Subcutaneous abdominal adipose tissue (tissue), 5 donors: ENCODE results near the gene HSPH1.
"Not testable (repeated sequence)": the region's sequence is repeated elsewhere in the genome, so short reads cannot be mapped to it uniquely, and the experiment has no call there.

Experiments used
- H3K27ac ChIP-seq: one replicate; pipeline ENCODE4 v1.7.0; 2013; ENCODE audit warnings: low read depth, mild to moderate bottlenecking, inconsistent platforms, low read length, moderate library complexity
- H3K27me3 ChIP-seq, 5 donors: one replicate each; pipeline ENCODE4 v1.7.0; 2013; ENCODE audit warnings: low read length in 5 of 5, inconsistent platforms in 1 of 5; ENCODE audit not compliant: control insufficient read depth in 5 of 5, insufficient read depth in 4 of 5
- H3K36me3 ChIP-seq, 5 donors: one replicate each; pipeline ENCODE4 v1.7.0; 2013; ENCODE audit warnings: low read length in 5 of 5; ENCODE audit not compliant: control insufficient read depth in 5 of 5, insufficient read depth in 5 of 5
- H3K4me1 ChIP-seq, 5 donors: one replicate each; pipeline ENCODE4 v1.7.0; 2013; ENCODE audit warnings: low read length in 5 of 5, mild to moderate bottlenecking in 3 of 5, moderate library complexity in 1 of 5; ENCODE audit not compliant: control insufficient read depth in 5 of 5, insufficient read depth in 5 of 5
- H3K4me3 ChIP-seq, 5 donors: one replicate each; pipeline ENCODE4 v1.7.0; 2013; ENCODE audit warnings: low read length in 5 of 5, low read depth in 1 of 5
- H3K9ac ChIP-seq, 5 donors: one replicate each; pipeline ENCODE4 v1.7.0; 2013; ENCODE audit warnings: low read length in 5 of 5, mild to moderate bottlenecking in 4 of 5, moderate library complexity in 3 of 5
- H3K9me3 ChIP-seq, 5 donors: one replicate each; pipeline ENCODE4 v1.7.0; 2013; ENCODE audit warnings: low read length in 5 of 5; ENCODE audit not compliant: control insufficient read depth in 5 of 5
- donor health status: healthy.
- donor health status: healthy.
- donor health status: healthy.
- donor health status: healthy.
- donor health status: healthy.

HSPH1 gene

DNA sequence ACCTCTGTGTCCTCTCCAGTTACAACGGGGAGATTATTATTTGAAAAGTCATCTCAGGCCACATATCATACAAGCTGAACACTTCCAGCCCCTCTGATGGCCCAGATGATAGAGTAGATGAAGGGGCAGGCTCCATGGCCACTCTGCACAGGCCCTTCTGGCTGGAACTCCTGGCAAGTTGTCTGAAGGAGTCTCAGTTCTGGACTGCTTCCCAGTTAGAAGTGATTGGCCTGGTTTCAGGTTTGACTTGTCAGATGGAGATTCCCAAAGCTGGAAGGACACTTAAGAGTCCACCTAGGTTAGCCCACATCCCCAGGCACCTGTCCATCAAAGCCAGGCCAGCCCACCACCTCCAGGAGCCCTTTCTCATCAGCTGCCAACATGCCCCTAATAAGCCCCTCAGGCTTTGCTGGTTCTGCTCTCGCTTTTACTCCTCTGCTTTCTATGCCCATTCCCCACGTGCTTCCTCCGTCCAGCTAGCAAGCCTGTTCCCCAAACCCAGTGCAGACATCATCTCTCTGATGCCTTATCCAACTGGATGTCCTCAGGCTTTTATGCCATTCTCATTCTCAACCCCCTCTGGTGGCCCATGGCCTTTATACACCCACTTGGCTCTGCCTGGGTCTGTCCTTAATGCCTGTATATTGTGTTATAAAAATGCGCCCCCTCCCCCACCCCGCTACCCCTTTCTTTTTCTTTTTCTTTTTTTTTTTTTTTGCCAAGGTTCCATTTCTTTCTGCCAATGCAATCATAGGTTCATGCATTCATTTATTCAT, 56.5 kb downstream of the HSPH1 start:
- Histone ChIP-seq H3K27ac (no peak overlapping the region), H3K4me1 (peaks cover 0 to under 1% (median 0%) of the 10 kb centered on the region in 5 donors), H3K9ac (no peak overlapping the region), H3K36me3 (no peaks in the 10 kb centered on the region), H3K4me3 (no peak overlapping the region), H3K9me3 (no peaks in the 10 kb centered on the region), H3K27me3 (peaks cover 14 to 40% (median 26%) of the 10 kb centered on the region in 5 donors)

DNA sequence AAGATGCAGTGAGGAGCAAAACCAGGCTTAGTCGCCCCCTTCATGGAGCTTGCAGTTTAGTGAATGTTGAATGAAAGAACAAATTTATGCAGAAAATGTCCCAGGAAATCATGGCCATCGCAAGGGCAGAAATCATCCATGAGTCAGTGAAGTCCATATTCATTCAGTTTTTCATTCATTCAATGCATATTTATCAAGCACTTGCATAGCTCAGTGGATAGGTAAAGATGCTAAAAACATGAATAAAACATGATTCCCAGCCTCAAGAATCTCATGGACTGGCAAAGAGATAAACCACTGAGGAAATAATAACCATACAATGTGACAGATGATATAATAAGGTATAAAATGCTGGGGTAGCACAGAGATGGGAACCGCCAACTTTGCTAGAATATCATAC, 58.8 kb downstream of the HSPH1 start:
- Histone ChIP-seq H3K27ac (no peak overlapping the region), H3K4me3 (no peak overlapping the region), H3K4me1 (no peaks in the 10 kb centered on the region), H3K27me3 (peaks cover 3 to 43% (median 20%) of the 10 kb centered on the region in 5 donors), H3K9ac (no peak overlapping the region), H3K36me3 (no peaks in the 10 kb centered on the region), H3K9me3 (no peaks in the 10 kb centered on the region)

DNA sequence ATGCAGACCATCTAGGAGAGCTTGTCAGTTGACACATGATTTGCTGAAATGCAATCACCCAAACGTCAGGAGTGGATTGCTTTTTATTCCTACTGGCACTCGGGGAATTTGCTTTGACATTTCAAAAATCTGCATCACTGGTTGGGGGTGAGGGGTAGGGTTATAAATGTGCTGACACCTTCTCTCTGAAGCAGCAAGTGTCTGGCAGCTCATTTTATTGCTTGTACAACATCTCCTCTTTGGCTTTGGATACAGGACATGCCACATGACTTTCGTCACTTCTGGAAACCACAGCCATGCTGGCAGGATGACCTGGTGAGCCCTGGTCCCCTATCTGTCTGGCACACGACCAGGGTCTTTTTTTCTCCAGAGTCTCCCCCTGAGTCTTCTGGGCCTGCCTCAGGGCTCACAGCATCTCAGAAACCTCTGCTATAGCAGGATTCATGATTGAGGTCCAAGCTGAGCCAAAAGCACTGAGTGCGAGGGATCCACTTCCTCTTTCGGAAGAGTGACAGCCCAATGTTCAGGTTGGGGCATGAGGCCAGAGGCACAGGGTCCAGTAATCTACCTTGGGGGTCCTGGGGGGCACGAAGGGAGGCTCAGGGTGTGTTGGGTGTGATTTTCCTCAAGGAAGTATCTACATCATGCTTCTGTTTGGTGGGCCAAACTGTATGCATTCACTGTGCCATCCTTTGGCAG, 60.1 kb downstream of the HSPH1 start:
- H3K27me3 ChIP-seq, result peaks cover 5 to 42% (median 23%) of the 10 kb centered on the region in 5 donors
- no peaks in the 10 kb centered on the region for H3K9me3 ChIP-seq
- H3K4me1 ChIP-seq, result no peaks in the 10 kb centered on the region
- no peaks in the 10 kb centered on the region for H3K36me3 ChIP-seq
- H3K27ac ChIP-seq, result no peak overlapping the region
- no peak overlapping the region for H3K4me3 ChIP-seq
- H3K9ac ChIP-seq, result no peak overlapping the region

DNA sequence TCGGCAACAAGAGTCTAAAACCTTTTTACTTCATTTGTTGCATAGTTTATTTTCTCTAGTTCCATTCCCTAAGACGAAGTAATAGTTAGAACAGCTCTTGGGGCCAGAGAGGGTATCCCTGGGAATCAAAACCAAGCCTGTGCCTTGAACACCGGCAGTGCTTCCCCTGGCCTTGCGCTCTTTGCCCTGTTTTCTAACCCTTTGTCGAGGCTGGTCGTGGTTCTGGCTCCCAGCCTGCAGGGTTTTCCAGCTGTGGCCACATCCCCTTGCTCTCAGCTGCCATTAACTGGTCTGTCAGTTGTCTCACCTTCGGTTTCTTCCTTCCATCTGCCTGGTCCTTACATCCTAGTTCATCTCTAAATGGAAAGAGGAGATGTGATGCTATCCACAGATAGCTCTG, 61.0 kb downstream of the HSPH1 start:
- H3K36me3 ChIP-seq, result no peaks in the 10 kb centered on the region
- no peak overlapping the region for H3K4me3 ChIP-seq
- H3K9me3 ChIP-seq, result no peaks in the 10 kb centered on the region
- H3K9ac ChIP-seq, result no peak overlapping the region
- H3K27me3 ChIP-seq, result peaks cover 6 to 45% (median 25%) of the 10 kb centered on the region in 5 donors
- no peak overlapping the region for H3K27ac ChIP-seq
- H3K4me1 ChIP-seq, result no peaks in the 10 kb centered on the region

DNA sequence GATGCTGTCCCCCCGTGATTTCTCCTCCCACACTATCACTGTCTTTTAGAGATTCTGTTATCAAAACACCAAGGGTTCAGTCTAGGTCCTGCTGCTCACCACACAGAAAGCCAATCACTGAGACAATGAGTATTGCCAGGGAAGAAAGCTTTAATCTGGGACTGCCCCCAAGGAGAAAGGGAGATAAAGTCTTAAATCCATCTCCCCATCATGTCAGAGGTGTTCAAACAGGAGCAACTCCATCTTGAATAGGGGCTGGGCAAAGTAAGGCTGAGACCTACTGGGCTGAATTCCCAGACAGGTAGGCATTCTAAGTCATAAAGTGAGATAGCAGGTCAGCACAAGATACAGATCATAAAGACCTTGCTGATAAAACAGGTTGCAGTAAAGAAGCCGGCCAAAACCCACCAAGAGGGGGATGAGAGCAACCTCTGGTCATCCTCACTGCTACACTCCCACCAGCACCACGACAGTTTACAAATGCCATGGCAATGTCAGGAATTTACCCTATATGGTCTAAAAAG, 63.7 kb downstream of the HSPH1 start:
- H3K36me3 ChIP-seq, H3K4me3 ChIP-seq, H3K9ac ChIP-seq, H3K9me3 ChIP-seq, H3K4me1 ChIP-seq, H3K27ac ChIP-seq: not testable (repeated sequence)
- peaks cover 10 to 40% (median 28%) of the 10 kb centered on the region in 5 donors for H3K27me3 ChIP-seq

DNA sequence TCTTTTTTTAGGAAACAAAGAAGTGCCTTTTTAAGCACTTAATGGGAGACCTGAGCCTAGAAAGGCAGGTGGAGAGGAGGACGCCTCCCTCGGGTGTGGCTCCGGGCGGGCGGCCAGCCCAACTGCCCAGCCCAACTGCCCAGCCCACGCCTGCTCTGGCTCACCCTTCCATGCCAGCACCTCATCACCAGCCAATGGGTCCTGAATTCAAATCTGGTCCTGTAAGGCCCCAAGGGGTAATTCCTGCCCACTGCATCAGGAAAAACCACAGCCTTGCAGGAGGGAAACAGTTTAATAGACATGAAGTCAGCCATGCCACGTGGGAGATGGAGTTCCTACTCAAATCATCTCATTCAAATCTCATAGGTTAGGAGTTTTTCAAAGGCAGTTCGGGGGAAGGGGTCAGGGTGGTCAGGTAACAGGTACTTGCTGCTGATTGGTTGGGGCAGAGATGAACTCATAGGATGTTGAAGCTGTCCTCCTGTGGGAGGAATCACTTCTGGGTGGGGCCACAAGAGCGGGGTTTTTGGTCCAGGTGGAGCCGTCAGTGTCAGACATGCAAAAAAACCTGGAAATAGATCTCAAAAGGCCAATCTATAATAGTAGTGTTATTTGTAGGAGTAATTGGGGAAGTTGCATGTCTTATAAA, 64.9 kb downstream of the HSPH1 start:
- H3K4me3 ChIP-seq, result no peak overlapping the region
- no peaks in the 10 kb centered on the region for H3K36me3 ChIP-seq
- H3K9me3 ChIP-seq, result no peaks in the 10 kb centered on the region
- H3K9ac ChIP-seq, result no peak overlapping the region
- no peaks in the 10 kb centered on the region for H3K4me1 ChIP-seq
- no peak overlapping the region for H3K27ac ChIP-seq
- H3K27me3 ChIP-seq, result peaks cover 4 to 44% (median 28%) of the 10 kb centered on the region in 5 donors

DNA sequence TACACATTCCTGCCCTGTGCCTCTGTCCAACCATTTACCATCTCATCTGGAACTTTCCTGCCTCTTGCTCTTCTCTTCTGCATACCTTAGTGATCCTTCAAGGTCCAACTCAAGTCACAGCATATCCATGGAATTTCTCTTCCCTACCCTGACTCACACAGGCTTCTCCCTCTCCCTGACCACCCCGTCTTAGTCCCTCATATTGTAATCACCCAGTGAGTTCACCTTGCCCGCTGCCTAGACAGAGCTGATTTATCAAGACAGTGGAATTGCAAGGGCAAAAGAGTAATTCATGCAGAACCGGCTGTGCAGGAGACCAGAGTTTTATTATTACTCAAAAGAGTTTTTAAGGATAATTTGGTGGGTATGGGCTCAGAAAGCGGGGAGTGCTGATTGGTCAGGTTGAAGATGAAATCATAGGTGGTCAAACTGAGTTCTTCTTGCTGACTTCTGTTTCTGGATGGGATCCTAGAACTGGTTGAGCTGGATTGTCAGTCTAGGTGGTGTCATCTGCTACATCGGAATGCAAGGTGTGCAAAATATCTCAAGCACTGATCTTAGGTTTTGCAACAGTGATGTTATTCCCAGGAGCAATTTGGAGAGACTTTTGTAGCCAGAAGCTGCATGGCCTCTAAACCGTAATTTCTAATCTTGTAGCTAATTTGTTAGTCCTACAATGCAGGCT, 67.2 kb downstream of the HSPH1 start:
- Histone ChIP-seq H3K27me3 (peaks cover 0 to 46% (median 23%) of the 10 kb centered on the region in 5 donors), H3K36me3 (no peaks in the 10 kb centered on the region), H3K9ac (no peak overlapping the region), H3K27ac (no peak overlapping the region), H3K4me1 (peaks cover 0 to 4% (median 0%) of the 10 kb centered on the region in 5 donors), H3K4me3 (no peak overlapping the region), H3K9me3 (no peaks in the 10 kb centered on the region)

DNA sequence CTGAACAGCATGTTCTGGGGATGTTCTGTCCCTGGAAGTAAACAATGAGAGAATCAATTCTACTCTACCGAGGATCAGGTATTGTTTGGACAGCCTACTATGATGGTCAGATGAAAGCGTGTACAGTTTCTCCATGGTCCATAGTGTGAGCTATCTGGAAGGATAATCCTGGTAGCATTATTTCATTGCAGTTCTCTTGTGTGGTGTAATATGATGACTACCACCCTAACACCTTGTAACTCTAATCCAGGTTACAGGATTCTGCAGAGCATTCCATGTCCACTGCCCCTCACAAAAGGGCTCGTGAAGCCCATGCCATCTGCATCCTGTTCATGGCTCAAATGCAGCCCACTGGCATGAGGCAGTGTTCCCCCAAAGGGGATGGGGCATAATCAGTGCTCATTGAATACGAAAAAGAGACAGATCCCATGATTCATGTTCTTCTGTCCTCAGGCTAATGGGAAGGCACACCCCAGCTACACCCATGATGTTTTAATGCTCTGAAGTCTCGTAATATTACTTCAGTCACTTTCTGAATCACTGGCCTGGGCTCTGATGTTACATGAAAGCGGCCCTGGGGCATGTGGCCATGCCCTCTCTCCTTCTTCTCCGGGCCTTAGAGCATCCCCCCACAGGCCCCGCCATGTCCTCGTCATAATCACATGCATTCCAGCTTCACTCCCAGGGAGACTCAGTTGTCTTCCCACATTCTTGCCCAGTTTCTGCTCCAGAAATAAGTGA, 68.4 kb downstream of the HSPH1 start:
- no peaks in the 10 kb centered on the region for H3K36me3 ChIP-seq
- H3K27ac ChIP-seq, result no peak overlapping the region
- H3K4me3 ChIP-seq, result no peak overlapping the region
- no peaks in the 10 kb centered on the region for H3K9me3 ChIP-seq
- peaks cover 0 to 4% (median 0%) of the 10 kb centered on the region in 5 donors for H3K4me1 ChIP-seq
- peaks cover 0 to 38% (median 23%) of the 10 kb centered on the region in 5 donors for H3K27me3 ChIP-seq
- no peak overlapping the region for H3K9ac ChIP-seq

DNA sequence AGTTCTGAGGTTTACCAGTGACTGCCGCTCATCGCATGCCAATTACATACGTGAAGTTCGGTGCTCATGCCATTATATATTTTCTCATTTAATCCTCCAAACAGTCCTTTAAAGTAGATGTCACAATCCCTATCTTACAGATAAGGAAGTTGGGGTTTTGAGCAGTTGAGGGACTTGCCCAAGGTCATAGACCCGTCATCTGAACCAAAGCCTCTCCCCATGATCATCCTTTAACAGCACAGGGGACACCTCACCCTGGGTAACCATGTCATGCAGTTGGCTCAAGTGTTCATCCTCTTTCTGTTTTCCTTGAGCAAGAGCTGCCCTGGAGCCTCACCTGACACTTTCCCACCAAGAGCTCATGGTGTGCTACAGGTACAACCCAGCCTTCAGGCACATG, 69.1 kb downstream of the HSPH1 start:
- no peak overlapping the region for H3K27ac ChIP-seq
- no peaks in the 10 kb centered on the region for H3K9me3 ChIP-seq
- H3K4me1 ChIP-seq, result peaks cover 0 to 4% (median 0%) of the 10 kb centered on the region in 5 donors
- H3K4me3 ChIP-seq, result no peak overlapping the region
- H3K36me3 ChIP-seq, result no peaks in the 10 kb centered on the region
- H3K9ac ChIP-seq, result no peak overlapping the region
- H3K27me3 ChIP-seq, result peaks cover 0 to 36% (median 23%) of the 10 kb centered on the region in 5 donors
